Nephron (organoid): ENCODE results near the gene SNRNP25.

Experiments
- H3K27ac Mint-ChIP-seq, 3 experiments: 2 replicates each; pipeline ENCODE4 v1.8.0; 2020; ENCODE audit warnings: mixed read lengths in 3 of 3, mild to moderate bottlenecking in 2 of 3, moderate library complexity in 1 of 3
- H3K27me3 Mint-ChIP-seq: 2 replicates; pipeline ENCODE4 v1.8.0; 2021; ENCODE audit warnings: low read depth, mild to moderate bottlenecking, moderate library complexity, mixed read lengths
- H3K36me3 Mint-ChIP-seq: 2 replicates; pipeline ENCODE4 v1.8.0; 2020; ENCODE audit warnings: low read depth, mixed read lengths
- H3K4me1 Mint-ChIP-seq: 2 replicates; pipeline ENCODE4 v1.8.0; 2020; ENCODE audit warnings: mixed read lengths
- H3K4me3 Mint-ChIP-seq, 3 experiments: 2 replicates each; pipeline ENCODE4 v1.8.0; 2020; ENCODE audit warnings: mild to moderate bottlenecking in 3 of 3, mixed read lengths in 3 of 3, moderate library complexity in 2 of 3
- H3K9me3 Mint-ChIP-seq: 2 replicates; pipeline ENCODE4 v1.8.0; 2020; ENCODE audit warnings: mixed read lengths
- TF ChIP-seq, protein P1 (sequence below), 3 experiments: fragments of 200-600 bp; sonication (generic); IDR thresholded peaks; one replicate each; pipeline ENCODE4 v1.5.0; 2021; ENCODE audit warnings: antibody characterized with exemption in 3 of 3; ENCODE audit not compliant: unreplicated experiment in 3 of 3

SNRNP25 gene

DNA sequence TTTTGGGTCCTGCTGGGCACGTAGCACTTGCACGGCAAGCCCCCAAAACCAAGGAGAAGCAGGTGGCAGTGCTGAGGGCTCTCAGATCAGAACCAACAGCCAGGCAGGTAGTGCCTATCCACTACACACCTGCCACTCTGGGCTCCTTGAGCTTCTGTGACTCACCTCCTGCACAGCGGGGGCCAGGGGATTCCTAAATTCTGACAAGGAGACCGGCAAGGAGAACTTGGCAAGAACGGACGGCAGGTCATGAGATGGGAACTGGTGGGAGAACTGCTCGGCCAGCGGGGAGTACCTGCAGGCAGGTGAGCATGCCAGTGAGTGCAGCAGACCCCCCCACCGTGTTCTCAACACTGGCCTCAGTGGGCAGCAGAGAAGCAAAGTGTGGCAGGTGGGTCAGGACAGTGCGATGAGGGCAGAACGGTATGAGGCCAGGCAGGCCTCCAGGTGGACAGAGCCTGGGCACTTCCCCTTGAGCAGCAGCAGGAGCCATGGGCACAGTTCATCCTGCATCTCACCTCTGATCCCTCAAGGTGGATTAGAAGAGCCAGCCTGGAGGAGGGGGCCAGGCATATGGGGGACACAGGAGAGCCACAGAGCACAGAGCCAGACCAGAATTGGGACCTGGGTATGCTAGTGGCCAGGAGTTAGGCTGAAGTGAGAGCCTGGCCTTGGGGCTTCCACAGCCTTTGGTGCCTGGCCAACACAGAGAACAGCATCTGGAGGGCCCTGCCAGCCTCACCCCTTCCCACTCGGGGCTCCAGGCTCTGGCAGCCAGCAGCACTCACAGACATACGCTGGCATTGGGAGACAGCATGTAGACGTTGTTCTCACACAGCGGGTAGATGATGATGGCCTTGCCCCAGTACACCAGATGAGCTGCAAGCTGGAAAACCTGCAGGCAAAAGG is 39.1 kb downstream of the SNRNP25 start:
- TF ChIP-seq, protein P1, sequence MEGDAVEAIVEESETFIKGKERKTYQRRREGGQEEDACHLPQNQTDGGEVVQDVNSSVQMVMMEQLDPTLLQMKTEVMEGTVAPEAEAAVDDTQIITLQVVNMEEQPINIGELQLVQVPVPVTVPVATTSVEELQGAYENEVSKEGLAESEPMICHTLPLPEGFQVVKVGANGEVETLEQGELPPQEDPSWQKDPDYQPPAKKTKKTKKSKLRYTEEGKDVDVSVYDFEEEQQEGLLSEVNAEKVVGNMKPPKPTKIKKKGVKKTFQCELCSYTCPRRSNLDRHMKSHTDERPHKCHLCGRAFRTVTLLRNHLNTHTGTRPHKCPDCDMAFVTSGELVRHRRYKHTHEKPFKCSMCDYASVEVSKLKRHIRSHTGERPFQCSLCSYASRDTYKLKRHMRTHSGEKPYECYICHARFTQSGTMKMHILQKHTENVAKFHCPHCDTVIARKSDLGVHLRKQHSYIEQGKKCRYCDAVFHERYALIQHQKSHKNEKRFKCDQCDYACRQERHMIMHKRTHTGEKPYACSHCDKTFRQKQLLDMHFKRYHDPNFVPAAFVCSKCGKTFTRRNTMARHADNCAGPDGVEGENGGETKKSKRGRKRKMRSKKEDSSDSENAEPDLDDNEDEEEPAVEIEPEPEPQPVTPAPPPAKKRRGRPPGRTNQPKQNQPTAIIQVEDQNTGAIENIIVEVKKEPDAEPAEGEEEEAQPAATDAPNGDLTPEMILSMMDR (IDR thresholded peaks at IDR 0.05; ENCODE audit: unreplicated experiment in 3 of 3): no peak
- H3K27ac Mint-ChIP-seq: no peak overlapping the region

DNA sequence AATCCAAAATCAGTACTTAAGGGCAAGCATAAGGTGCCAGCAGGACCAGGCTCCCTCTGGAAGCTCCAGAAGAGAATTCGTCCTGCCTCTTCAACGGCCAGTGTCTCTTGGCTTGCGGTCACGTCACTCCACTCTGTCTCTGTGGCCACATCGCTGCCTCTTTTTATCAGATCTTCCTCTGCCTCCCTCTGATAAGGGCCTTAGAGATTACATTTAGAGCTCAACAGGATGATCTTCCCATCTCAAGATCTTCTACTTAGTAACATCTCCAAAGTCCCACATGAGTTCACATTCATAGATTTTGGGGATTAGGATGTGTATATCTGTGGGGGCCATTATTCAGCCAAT is 41.3 kb downstream of the SNRNP25 start:
- Mint-ChIP-seq H3K4me1 (peaks cover 4% of the 10 kb centered on the region), H3K27ac (no peak overlapping the region), H3K27me3 (no peaks in the 10 kb centered on the region), H3K9me3 (no peaks in the 10 kb centered on the region), H3K36me3 (peaks cover 5% of the 10 kb centered on the region), H3K4me3 (no peak overlapping the region)
- TF ChIP-seq, protein P1 (IDR thresholded peaks at IDR 0.05; ENCODE audit: unreplicated experiment in 3 of 3): no peak

More for the DNA sequence above, 39.1 kb downstream of the SNRNP25 start:
- no peaks in the 10 kb centered on the region for H3K27me3 Mint-ChIP-seq
- no peak overlapping the region for H3K4me3 Mint-ChIP-seq
- H3K4me1 Mint-ChIP-seq: peaks cover 4% of the 10 kb centered on the region
- H3K9me3 Mint-ChIP-seq: no peaks in the 10 kb centered on the region
- peaks cover 5% of the 10 kb centered on the region for H3K36me3 Mint-ChIP-seq

DNA sequence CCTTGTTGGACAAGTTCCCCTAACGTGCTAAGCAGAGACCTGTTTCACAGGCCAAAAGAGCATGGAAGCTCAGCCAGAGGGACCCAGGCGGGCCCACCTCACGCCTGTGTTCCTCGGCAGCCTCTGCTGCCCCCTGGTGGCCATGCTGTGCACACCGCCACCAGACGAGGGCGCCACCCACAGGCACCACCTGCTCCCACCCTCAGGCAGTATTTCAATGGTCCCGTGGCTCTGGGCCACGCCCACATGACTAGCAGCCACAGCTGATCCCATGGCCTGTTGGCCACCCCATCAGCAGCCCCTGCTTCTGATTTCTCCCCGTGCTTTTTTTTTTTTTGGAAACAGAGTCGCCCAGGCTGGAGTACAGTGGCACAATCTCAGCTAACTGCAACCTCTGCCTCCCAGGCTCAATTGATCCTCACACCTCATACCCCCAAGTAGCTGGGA is 43.3 kb downstream of the SNRNP25 start:
- peaks cover 4% of the 10 kb centered on the region for H3K4me1 Mint-ChIP-seq
- TF ChIP-seq, protein P1 (IDR thresholded peaks at IDR 0.05; ENCODE audit: unreplicated experiment in 3 of 3): peak; percentile 95 to 97 (median 96)
- no peaks in the 10 kb centered on the region for H3K9me3 Mint-ChIP-seq
- no peaks in the 10 kb centered on the region for H3K27me3 Mint-ChIP-seq
- H3K36me3 Mint-ChIP-seq: no peaks in the 10 kb centered on the region
- H3K4me3 Mint-ChIP-seq: no peak overlapping the region
- no peak overlapping the region for H3K27ac Mint-ChIP-seq

DNA sequence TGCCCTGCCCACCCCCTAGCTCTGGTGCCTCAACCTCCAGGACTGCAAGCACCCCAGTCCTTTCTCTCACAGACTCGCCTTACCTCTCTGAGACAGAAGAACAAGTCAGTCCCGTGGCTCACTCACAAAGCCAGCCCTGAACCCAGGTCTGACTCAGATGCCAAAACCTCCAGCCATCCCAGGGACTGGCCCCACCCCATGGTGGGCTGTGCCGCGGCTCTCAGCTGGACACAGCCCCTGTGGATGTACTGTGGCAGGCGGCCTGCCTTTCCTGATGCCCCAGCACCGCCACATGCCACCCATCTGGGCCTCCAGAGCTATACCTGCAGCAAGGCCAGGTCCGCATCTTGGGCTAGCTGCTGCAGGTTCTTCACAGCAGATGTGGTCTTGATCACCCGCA is 44.2 kb downstream of the SNRNP25 start:
- Mint-ChIP-seq H3K27me3 (no peaks in the 10 kb centered on the region), H3K27ac (no peak overlapping the region), H3K4me3 (no peak overlapping the region), H3K9me3 (no peaks in the 10 kb centered on the region), H3K36me3 (peaks cover 4% of the 10 kb centered on the region), H3K4me1 (peaks cover 13% of the 10 kb centered on the region)
- TF ChIP-seq, protein P1 (IDR thresholded peaks at IDR 0.05; ENCODE audit: unreplicated experiment in 3 of 3): no peak

DNA sequence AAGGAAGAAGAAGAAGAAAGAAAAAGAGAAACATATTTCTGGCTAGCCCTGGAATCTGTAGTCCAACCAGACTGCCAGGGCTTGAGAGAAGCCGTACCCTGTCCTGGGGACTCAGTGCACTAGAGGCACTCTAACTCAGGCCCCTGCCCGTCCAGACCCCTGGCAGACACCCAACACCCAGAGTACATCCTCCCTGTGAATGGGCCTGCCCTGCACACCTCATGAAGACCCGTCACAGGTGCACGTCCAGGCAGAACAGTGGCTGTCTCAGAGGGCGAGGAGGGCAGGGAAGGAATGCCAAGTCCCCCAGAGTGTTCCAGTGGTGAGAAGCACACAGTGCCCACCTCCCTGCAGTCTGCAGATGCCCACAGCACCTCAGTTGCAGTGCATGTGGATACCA is 47.4 kb downstream of the SNRNP25 start:
- Mint-ChIP-seq H3K4me1 (peaks cover 13% of the 10 kb centered on the region), H3K27ac (no peak overlapping the region), H3K36me3 (peaks cover 4% of the 10 kb centered on the region), H3K9me3 (no peaks in the 10 kb centered on the region), H3K27me3 (no peaks in the 10 kb centered on the region), H3K4me3 (no peak overlapping the region)
- TF ChIP-seq, protein P1 (IDR thresholded peaks at IDR 0.05; ENCODE audit: unreplicated experiment in 3 of 3): no peak

DNA sequence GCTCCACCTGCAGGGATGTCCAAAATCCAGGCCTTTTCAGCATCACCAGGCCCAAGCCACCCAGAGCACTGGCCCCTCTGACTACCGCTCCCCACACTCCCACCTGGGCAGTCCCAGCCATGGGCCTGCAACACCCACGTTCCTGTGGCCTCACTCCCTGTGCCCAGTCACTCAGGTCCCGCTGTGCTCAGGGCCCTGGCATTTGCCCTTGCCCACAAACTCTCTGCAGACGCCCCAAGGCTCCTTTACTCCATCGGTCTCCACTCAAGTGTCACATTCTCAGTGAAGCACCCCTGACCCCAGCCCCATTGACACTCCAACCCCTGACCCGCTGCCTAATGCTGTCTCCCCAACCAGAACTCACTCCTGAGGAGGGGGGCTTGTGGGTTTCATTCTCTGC is 48.0 kb downstream of the SNRNP25 start:
- Mint-ChIP-seq H3K36me3 (peaks cover 5% of the 10 kb centered on the region), H3K4me3 (no peak overlapping the region), H3K27ac (peak overlapping the region in 2 of 3 experiments; percentile 12 to 16), H3K9me3 (no peaks in the 10 kb centered on the region), H3K4me1 (peaks cover 13% of the 10 kb centered on the region), H3K27me3 (no peaks in the 10 kb centered on the region)
- TF ChIP-seq, protein P1 (IDR thresholded peaks at IDR 0.05; ENCODE audit: unreplicated experiment in 3 of 3): no peak
